GM18870 (cell line): ENCODE data around the gene RAP1GAP.
"Not testable (repeated sequence)": the region's sequence is repeated elsewhere in the genome, so short reads cannot be mapped to it uniquely, and the experiment has no call there.

ENCODE experiments used
- ATAC-seq: cut with Tn5 transposase; IDR thresholded peaks from one replicate; pipeline ENCODE4 v1.9.1; 2021; ENCODE audit warnings: moderate library complexity; ENCODE audit not compliant: unreplicated experiment

RAP1GAP gene

GRCh38 chr1:21680381-21680780, 11.2 kb upstream of the RAP1GAP start:
- ATAC-seq: no peak

GRCh38 chr1:21677168-21677567, 8.0 kb upstream of the RAP1GAP start:
- no peak for ATAC-seq

GRCh38 chr1:21674957-21675356, 5.8 kb upstream of the RAP1GAP start:
- no peak for ATAC-seq

GRCh38 chr1:21673853-21674252, 4.7 kb upstream of the RAP1GAP start:
- ATAC-seq: not testable (repeated sequence)

GRCh38 chr1:21673277-21673780, 4.2 kb upstream of the RAP1GAP start:
- no peak for ATAC-seq

- no peak for ATAC-seq
Observed at GRCh38 chr1:21672478-21673276, 3.5 kb upstream of the RAP1GAP start.

- no peak for ATAC-seq
Observed at GRCh38 chr1:21671915-21672314, 2.8 kb upstream of the RAP1GAP start.

- ATAC-seq: no peak
Observed at GRCh38 chr1:21670956-21671902, 2.1 kb upstream of the RAP1GAP start.

GRCh38 chr1:21670059-21670881, 1.1 kb upstream of the RAP1GAP start:
- no peak for ATAC-seq

GRCh38 chr1:21668951-21669257, 253 bp downstream of the RAP1GAP start:
- no peak for ATAC-seq

- no peak for ATAC-seq
Observed at GRCh38 chr1:21668232-21668950, 766 bp downstream of the RAP1GAP start.

GRCh38 chr1:21667348-21668231, 1.6 kb downstream of the RAP1GAP start:
- no peak for ATAC-seq

- no peak for ATAC-seq
Observed at GRCh38 chr1:21666576-21667320, 2.4 kb downstream of the RAP1GAP start.

GRCh38 chr1:21665711-21666575, 3.2 kb downstream of the RAP1GAP start:
- ATAC-seq: no peak

- no peak for ATAC-seq
Observed at GRCh38 chr1:21664806-21665588, 4.2 kb downstream of the RAP1GAP start.

- ATAC-seq: no peak
Observed at GRCh38 chr1:21663951-21664805, 5.0 kb downstream of the RAP1GAP start.
